Neural cell (in vitro differentiated cells): ENCODE data around the gene PHYHIPL.

Experiments
- CTCF ChIP-seq: fragments of 450-650 bp; IDR thresholded peaks from 2 replicates; pipeline ENCODE4 v1.5.1; 2014; ENCODE audit warnings: antibody characterized with exemption, mild to moderate bottlenecking, moderate library complexity; ENCODE audit not compliant: poor library complexity, severe bottlenecking
- EP300 ChIP-seq: fragments of 450-650 bp; conservative IDR thresholded peaks from 2 replicates; pipeline ENCODE4 v1.6.1; 2014; ENCODE audit warnings: antibody characterized with exemption, mild to moderate bottlenecking, moderate library complexity; ENCODE audit not compliant: poor library complexity, severe bottlenecking
- EZH2 ChIP-seq: fragments of 200-600, 300-800 bp; shearing (Covaris generic), sonication (generic); IDR thresholded peaks from 2 replicates; pipeline ENCODE4 v1.6.1; 2014; ENCODE audit warnings: antibody characterized with exemption, low read length, borderline replicate concordance, mild to moderate bottlenecking; ENCODE audit not compliant: insufficient read depth, poor library complexity, severe bottlenecking
- POLR2AphosphoS5 ChIP-seq: IDR thresholded peaks from 2 replicates; pipeline ENCODE4 v1.6.1; 2012
- RAD21 ChIP-seq: fragments of 450-650 bp; conservative IDR thresholded peaks from 2 replicates; pipeline ENCODE4 v1.6.1; 2014; ENCODE audit warnings: antibody characterized with exemption, mild to moderate bottlenecking, moderate library complexity
- REST ChIP-seq: IDR thresholded peaks from 2 replicates; pipeline ENCODE4 v1.6.1; 2012; ENCODE audit warnings: borderline replicate concordance
- SMC3 ChIP-seq: fragments of 450-650 bp; conservative IDR thresholded peaks from 2 replicates; pipeline ENCODE4 v1.6.1; 2014; ENCODE audit warnings: antibody characterized with exemption, mild to moderate bottlenecking, moderate library complexity; ENCODE audit not compliant: poor library complexity
- TAF1 ChIP-seq: IDR thresholded peaks from 2 replicates; pipeline ENCODE4 v1.6.1; 2012; ENCODE audit warnings: low read depth

GRCh38 chr10:59225211-59225610 is 48.8 kb downstream of the PHYHIPL start:
- TF ChIP-seq RAD21 (no peak), CTCF (no peak), EP300 (no peak), REST (no peak), POLR2AphosphoS5 (no peak), EZH2 (no peak), SMC3 (no peak), TAF1 (no peak)
